Activated CD8-positive, alpha-beta memory T cell treated with anti-CD3 and anti-CD28 coated beads, Interleukin-2, amount 50 U/mL, for 48 hours (primary cell): ENCODE results near the gene CIAO3.

Experiments
- DNase-seq: peaks from one replicate; pipeline ENCODE4 v3.0.0-alpha.2; 2020

The CIAO3 gene

DNA sequence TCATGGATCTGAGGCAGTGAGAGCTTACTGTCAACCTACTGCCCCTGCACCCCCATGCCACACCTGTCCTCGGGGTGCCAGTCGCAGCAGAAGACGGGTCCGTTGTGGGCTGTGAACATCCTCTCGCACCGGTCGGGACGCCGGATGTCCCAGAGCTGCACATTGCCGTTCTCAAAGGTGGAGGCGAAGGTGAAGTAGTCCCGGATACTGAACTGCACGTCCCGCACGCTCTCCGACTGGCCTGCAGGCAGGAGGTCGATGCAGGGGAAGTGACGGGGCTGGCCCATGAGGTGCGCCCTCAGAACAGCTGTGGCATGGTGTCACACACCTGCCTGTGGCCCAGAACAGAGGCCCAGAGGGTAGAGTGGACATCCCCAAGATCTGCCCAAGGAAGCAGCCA is 53.3 kb downstream of the CIAO3 start:
- DNase-seq: no peak

DNA sequence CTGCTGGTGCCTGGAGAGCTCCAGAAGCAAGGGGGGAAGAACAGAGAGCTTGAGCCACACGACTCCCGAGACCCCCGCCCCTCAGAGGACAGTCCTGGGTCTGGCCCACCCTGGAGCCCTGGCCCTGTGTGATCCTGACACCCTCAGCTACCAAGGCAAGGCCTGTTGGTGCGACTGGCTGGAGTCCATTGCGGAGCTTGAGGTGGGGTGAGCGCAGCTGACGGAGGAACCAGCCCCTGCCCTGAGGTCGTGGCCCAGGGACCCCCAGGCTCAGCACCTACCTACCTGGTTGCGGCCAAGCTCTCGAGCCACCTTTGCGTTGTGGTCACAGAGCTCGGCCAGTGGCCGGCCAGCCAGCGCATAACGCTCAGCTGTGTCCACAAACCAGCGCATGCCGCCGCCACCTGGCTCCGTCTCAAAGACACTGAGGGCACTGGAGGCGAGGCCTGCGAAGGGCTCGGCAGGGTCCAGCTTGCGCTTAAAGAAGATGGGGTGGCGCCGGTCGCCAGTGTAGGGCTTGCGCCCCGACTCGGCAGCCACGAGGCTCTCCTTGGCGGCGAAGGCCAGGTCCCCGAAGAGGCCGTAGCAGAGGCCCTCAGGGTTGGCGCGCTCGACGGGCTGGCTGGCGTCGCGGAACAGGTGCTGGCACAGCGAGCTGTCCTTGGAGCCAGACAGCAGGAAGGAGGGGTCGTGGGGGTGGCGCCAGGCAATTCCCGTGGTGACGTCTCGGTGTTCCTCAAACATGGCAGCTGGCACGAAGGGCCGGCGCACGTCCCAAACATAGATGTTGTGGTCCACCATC is 54.1 kb downstream of the CIAO3 start:
- DNase-seq: no peak

DNA sequence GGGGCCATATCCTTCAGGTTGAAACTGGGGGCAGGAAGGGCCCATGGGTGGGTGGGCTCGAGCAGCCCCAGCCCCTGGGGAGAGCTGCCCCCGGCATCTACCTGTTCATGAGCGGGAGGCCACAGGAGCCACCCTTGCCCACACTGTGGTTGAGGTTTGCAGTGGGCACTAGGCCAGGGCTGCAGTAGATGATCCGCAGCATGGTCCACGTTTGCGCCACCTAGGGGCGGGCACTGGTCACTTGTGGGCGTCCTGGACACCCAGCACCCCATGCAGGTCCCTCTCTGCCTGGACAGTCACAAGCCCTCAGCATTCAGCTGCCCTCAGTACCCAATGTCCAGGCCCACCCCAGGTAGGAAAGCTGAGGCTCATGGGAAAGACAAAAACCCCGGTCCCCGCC is 54.8 kb downstream of the CIAO3 start:
- no peak for DNase-seq

DNA sequence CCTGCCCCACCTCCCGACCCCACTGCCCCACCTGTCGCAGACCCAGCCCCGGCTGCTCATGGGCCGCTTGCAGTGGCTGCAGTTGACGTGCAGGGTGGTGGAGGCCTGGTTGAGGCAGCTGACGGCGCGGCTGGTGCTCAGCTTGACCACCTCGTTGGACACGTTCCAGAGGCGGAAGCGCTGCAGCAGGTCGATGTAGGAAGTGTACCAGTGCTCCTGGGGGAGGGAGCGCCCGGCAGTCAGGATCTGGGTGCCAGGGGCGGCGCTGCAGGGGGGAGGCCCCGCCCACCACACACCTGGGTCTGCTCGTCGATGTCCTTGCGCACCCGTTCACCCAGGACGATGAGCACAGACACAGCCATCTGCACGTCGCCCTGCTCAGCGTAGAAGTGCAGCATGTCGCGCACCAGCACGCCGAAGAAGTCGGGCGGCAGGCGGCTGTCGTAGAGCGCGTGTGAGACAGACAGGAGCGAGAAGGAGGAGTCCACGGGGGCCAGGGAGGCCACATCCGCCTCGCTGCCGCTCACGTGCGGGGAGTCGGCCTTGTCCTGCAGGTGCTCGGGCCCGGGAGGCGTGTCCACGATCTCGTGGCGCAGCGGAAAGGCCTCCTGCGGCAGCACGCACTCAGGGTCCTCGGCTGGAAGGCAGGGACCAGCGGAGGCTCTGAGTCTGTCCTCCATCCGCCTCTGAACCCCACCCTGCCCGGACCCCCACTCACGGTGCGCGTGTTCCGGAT is 55.7 kb downstream of the CIAO3 start:
- DNase-seq: no peak

DNA sequence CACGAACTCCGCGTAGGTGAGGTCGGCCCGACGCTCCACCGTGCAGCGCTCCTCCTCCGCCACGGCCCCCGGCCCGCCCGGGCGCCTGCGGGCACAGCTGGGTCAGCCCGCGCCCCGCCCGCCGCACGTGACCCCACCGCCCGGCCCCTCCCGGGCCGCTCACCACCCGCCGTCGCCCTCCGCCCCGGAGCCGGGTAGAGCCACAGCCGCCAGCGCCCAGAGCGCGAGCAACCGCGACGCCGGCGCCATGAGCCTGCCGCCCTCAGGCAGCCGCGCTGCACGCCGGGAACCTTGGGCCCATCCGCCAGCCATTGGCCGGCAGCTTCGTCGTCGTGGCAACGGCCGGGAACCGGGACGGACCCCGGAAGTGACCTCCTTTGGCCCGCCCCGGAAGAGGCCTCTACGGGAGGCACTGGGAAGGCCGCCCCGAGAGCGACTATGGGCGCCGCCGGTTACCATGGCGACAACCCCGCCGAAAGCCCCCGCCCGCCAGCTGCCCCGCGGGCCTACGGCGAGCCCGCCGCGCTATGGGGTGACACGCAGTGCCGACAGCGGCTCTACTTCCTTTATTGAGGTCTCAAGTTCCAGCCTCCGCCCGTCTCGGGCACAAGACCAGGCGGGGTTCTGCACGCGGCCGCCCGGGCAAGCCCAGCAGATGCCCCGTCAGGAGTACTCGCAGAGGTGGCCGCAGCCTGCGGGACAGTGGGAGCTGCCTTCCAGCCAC is 56.6 kb downstream of the CIAO3 start, which contains the start of gene JMJD8:
Gene JMJD8, minus strand, starts transcription at position 264 of the 724 bp plus-strand sequence. Its CDS starts 15 bp downstream, at position 249.
- DNase-seq: peak; percentile 98

DNA sequence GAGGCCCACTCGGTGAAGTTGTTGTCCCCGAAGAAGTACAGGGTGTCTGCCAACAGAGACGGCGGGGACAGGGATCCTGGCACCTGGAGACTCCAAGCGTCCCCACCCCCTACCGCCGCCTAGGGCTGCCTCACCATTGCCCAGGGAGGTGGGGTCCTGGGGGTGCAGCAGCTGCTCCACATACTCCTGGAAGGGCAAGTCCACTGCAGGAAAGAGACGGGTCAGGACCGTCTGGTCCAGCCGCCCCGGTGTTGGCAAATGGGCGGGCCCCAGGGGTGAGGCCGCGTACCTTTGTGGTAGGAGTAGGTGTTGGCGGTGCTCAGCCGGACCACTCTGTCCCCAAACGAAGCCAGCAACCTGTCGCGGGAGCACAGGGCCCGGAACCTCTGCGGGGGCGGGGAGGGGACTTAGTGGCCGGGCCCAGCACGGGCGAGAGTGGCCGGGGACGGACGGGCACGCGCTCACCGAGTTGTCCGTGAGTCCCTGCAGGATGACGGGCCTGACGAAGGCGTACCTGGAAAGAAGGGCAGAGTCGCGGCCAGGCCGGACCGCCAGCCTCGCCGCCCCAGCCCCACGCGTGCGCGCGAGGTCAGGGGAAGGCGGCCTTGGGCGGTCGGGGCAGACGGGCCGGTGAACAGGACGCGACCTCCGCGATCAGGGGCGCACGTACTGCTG is 57.3 kb downstream of the CIAO3 start:
- no peak for DNase-seq

DNA sequence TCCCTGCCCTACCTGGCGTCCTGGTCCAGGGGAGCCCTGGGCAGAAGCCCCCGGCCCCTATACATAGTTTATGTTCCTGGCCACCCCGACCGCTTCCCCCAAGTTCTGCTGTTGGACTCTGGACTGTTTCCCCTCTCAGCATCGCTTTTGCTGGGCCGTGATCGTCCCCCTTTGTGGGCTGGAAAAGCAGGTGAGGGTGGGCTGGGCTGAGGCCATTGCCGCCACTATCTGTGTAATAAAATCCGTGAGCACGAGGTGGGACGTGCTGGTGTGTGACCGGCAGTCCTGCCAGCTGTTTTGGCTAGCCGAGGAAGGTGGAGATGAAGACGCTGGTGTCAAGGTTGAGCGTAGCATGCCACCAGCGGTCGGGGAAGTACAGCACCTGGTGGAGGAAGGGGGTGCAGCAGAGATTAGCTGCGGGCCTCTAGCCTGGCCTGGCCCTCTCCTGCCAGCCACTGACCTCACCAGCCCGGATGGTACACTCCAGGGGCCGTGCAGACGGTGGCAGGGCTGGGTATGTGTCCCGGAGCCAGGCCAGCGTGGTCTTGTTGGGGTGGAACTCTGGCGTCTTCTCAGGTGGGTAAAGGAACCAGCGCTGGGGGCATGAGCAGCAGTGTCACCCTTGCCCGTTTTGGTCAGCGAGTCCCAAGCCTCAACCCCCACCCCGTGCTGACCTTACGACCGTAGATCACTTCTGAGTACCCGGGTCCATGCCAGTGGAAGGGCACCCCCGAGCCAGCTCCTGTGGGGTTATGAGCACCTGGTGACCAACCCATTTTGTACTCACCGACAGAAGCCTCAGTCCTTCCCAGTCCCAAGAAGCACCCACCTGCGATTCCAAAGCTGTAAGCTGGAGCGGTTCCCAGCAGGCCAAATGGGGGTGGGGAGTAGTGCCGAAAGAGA is 58.1 kb downstream of the CIAO3 start:
- no peak for DNase-seq

DNA sequence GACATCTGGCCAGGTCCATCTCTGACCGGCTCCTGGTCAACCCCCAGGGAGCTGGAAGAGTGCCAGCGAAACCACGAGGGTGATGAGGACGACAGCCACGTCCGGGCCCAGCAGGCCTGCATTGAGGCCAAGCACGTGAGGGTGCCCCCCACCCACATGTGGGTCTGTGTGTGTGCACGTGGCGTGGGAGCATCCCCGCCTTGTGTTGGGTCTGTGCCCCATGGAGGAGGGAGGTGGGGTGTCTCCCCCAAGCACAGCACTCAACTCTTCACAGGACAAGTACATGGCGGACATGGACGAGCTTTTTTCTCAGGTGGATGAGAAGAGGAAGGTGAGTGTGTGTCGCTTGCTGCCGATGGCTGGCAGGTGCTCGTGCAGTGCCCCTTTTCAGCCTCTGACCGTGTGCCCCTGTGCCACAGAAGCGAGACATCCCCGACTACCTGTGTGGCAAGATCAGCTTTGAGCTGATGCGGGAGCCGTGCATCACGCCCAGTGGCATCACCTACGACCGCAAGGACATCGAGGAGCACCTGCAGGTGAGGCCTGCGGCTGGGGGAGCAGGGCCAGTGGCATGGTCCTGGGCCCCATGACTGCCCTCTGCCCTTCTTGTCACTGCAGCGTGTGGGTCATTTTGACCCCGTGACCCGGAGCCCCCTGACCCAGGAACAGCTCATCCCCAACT is 58.9 kb downstream of the CIAO3 start:
- DNase-seq: no peak

DNA sequence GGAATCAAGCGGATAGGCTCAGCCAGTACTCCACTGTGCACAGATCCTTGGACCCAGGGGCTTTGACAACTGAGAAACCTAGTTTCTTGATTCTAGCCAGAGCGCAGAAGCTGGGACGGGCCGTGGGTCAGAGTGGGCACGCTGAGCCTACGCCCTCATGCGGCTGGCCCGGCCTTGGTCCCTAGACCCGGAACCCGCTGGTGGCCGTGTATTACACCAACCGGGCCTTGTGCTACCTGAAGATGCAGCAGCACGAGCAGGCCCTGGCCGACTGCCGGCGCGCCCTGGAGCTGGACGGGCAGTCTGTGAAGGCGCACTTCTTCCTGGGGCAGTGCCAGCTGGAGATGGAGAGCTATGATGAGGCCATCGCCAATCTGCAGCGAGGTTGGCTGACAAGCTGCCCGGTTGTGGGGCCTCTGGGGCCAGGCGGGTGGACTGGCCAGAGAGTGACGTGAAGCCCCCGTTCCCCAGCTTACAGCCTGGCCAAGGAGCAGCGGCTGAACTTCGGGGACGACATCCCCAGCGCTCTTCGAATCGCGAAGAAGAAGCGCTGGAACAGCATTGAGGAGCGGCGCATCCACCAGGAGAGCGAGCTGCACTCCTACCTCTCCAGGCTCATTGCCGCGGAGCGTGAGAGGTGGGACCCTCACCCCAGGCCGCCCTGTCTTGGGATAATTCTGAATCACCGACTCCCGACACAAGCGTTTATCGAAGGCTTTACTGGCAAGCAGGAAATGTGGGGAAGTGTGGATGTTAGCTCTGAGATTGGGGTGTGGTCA is 59.6 kb downstream of the CIAO3 start:
- no peak for DNase-seq

DNA sequence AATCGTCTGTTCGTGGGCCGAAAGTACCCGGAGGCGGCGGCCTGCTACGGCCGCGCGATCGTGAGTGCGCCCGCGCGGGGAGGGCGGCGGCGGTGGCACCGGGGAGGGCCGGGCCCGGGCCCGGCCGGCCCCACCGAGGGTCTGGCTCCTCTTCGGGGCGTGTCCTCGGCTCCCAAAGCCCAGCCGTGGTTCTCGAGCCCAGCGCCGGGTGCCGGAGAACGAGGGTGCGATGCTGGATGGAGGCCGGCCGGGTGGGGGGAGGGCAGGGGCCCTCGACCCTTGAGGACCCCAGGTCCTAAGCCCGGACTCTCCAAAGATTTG is 60.2 kb downstream of the CIAO3 start:
- DNase-seq: no peak

DNA sequence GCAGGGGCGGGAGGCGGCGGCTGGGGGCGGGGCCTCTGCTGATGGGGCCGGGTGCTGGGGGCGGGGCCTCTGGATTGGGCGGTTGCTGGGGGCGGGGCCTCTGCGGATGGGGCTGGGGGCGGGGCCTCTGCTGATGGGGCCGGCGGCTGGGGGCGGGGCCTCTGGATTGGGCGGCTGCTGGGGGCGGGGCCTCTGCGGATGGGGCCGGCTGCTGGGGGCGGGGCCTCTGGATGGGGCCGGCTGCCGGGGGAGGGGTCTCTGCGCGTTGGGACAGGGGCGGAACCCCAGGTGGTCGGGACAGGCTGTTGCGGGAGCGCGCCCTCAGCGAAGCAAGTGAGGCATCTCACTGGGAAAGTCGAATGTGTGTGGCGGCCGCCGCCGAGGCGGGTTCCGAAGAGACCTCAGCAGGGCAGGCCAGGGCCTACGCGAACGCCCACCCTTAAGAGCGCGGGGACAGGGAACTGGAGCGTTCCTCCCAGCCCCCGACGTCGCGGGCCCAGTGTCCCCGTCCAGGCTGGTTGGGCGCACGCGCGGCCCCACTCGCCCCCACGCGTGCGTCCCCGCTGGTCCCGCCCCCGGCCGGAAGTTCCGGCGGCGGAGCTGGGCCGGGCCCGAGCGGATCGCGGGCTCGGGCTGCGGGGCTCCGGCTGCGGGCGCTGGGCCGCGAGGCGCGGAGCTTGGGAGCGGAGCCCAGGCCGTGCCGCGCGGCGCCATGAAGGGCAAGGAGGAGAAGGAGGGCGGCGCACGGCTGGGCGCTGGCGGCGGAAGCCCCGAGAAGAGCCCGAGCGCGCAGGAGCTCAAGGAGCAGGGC is 60.8 kb downstream of the CIAO3 start, which contains the start of gene STUB1:
Gene STUB1, plus strand, starts transcription at position 597 of the 811 bp plus-strand sequence. Its CDS starts 116 bp downstream, at position 713.
- DNase-seq: peak; percentile 97
